Testis (tissue), 3 donors: ENCODE results near the gene HOXB3. TPM values are rescaled to one million over a fixed set of nuclear protein-coding genes. Genes with fewer than 3 reads are reported as not detected.

Experiments used
- DNase-seq: peaks from one replicate; pipeline ENCODE4 v3.0.0-alpha.2; 2019
- H3K27ac ChIP-seq, 2 donors: fragments of 200-600 bp; sonication (generic); one replicate each; pipeline ENCODE4 v1.5.1; 2019
- H3K27me3 ChIP-seq: fragments of 200-600 bp; sonication (generic); one replicate; pipeline ENCODE4 v1.5.1; 2019
- H3K36me3 ChIP-seq: fragments of 200-600 bp; sonication (generic); one replicate; pipeline ENCODE4 v1.5.1; 2017; ENCODE audit warnings: low read depth; ENCODE audit errors: missing control alignments
- H3K4me1 ChIP-seq: fragments of 200-600 bp; sonication (generic); one replicate; pipeline ENCODE4 v1.5.1; 2019
- H3K4me3 ChIP-seq, 2 donors: fragments of 200-600 bp; sonication (generic); one replicate each; pipeline ENCODE4 v1.5.1; 2017 to 2019
- H3K9me3 ChIP-seq: fragments of 200-600 bp; sonication (generic); one replicate; pipeline ENCODE4 v1.5.1; 2017
- POLR2A ChIP-seq: fragments of 450-650 bp; IDR thresholded peaks from one replicate; pipeline ENCODE4 v1.6.1; 2017; ENCODE audit warnings: antibody characterized with exemption, mild to moderate bottlenecking, moderate library complexity
- WGBS, 2 donors: methylation state at CpG; one replicate each; pipeline ENCODE4 v1.1.5; 2018; 5-methylcytosine and 5-hydroxymethylcytosine counted together
- intact Hi-C: fragments of 100-400 bp; cut with DNase I; formaldehyde crosslinking; loops from one replicate; pipeline ENCODE4 v1.15.1; 2023; ENCODE audit warnings: low total_unique reads
- polyA plus RNA-seq: library from polyadenylated mRNA; stranded (reverse); fragments of 350-450 nt; fragmentation: Illumina TruSeq; extraction: RNeasy Lipid Tissue Mini Kit (QIAGEN cat#74804); gene quantifications from one replicate; pipeline ENCODE4 v1.2.3, GENCODE V29; 2014; ENCODE audit warnings: low read depth, low replicate concordance; ENCODE audit not compliant: insufficient read depth
- total RNA-seq, 2 donors: library from RNA; depleted of rRNA; stranded (reverse); fragments of >200 nt; gene quantifications; one replicate each; pipeline ENCODE4 v1.2.3, GENCODE V29; 2016
- TF ChIP-seq, protein P1 (sequence below), 3 experiments: fragments of 450-650 bp in 2 of 3; fragments of 200-600 bp in 1 of 3; sonication (generic) in 1 of 3; IDR thresholded peaks; one replicate each; pipeline ENCODE4 v1.5.1; 2016 to 2019; ENCODE audit warnings: antibody characterized with exemption in 3 of 3, mild to moderate bottlenecking in 2 of 3, moderate library complexity in 1 of 3

Gene HOXB3
- total and polyA plus RNA-seq, 3 donors from 2014 or later = 9.2 to 11.4 (median 10.6) TPM

DNA sequence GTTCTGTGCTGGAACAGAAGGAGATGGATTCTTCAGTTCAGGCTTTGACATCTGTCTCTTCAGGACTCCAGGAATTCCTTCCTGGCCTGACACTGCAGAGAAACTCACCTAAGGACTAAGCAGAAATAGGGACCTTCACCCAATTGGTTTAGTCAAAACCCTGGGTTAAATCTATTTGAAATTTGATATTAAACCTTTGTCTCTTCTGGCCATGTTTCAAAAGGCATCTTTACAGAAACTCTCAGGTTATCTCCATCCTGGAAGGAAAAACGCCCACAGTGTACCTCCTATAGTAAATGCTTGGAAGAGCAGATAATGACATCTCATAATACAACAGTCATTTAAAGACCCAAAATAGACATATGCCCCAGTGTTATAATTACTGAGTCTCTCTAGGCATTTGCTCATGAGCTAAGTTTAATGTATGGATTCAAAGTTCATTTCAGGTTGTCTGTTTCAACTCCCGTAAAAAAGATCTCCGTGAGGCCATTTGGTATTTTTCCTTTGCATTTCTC, 6.3 kb downstream of the HOXB3 start:
- Histone ChIP-seq H3K4me1 (peaks cover 16% of the 10 kb centered on the region), H3K9me3 (no peaks in the 10 kb centered on the region), H3K4me3 (no peak overlapping the region), H3K27me3 (no peaks in the 10 kb centered on the region), H3K27ac (no peak overlapping the region), H3K36me3 (no peaks in the 10 kb centered on the region)
- intact Hi-C loops = no loop called here
- 67 to 69% methylated on average over 3 of the region's 3 CpGs for WGBS, 2 donors
- DNase-seq = no peak
- TF ChIP-seq POLR2A = no peak
- TF ChIP-seq, protein P1, sequence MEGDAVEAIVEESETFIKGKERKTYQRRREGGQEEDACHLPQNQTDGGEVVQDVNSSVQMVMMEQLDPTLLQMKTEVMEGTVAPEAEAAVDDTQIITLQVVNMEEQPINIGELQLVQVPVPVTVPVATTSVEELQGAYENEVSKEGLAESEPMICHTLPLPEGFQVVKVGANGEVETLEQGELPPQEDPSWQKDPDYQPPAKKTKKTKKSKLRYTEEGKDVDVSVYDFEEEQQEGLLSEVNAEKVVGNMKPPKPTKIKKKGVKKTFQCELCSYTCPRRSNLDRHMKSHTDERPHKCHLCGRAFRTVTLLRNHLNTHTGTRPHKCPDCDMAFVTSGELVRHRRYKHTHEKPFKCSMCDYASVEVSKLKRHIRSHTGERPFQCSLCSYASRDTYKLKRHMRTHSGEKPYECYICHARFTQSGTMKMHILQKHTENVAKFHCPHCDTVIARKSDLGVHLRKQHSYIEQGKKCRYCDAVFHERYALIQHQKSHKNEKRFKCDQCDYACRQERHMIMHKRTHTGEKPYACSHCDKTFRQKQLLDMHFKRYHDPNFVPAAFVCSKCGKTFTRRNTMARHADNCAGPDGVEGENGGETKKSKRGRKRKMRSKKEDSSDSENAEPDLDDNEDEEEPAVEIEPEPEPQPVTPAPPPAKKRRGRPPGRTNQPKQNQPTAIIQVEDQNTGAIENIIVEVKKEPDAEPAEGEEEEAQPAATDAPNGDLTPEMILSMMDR (IDR thresholded peaks at IDR 0.05) = no peak

DNA sequence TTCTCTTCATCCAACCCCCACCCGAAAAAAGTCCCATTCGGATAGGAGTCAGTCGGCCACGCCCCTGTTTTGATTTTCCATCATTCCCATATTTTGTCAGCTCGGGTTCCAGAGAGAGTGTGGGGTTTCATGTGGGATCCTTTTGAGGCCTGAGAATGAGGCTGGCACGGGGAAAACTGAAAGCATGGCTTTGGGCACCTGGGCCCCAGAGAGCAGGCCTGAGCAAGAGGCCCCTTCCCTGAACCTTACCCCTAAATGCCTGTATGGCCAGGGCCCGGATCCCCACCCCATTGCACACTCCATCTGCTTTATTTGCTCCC, 7.3 kb downstream of the HOXB3 start:
- TF ChIP-seq, protein P1 (IDR thresholded peaks at IDR 0.05) = no peak
- no peak for TF ChIP-seq POLR2A
- no peaks in the 10 kb centered on the region for H3K9me3 ChIP-seq
- H3K4me1 ChIP-seq = peaks cover 16% of the 10 kb centered on the region
- DNase-seq = no peak
- no peaks in the 10 kb centered on the region for H3K36me3 ChIP-seq
- no peaks in the 10 kb centered on the region for H3K27me3 ChIP-seq
- intact Hi-C loops = no loop called here
- H3K27ac ChIP-seq = no peak overlapping the region
- WGBS, 2 donors = 18 to 25% methylated on average over 7 of the region's 7 CpGs
- H3K4me3 ChIP-seq = peak overlapping the region; percentile 41 to 53

DNA sequence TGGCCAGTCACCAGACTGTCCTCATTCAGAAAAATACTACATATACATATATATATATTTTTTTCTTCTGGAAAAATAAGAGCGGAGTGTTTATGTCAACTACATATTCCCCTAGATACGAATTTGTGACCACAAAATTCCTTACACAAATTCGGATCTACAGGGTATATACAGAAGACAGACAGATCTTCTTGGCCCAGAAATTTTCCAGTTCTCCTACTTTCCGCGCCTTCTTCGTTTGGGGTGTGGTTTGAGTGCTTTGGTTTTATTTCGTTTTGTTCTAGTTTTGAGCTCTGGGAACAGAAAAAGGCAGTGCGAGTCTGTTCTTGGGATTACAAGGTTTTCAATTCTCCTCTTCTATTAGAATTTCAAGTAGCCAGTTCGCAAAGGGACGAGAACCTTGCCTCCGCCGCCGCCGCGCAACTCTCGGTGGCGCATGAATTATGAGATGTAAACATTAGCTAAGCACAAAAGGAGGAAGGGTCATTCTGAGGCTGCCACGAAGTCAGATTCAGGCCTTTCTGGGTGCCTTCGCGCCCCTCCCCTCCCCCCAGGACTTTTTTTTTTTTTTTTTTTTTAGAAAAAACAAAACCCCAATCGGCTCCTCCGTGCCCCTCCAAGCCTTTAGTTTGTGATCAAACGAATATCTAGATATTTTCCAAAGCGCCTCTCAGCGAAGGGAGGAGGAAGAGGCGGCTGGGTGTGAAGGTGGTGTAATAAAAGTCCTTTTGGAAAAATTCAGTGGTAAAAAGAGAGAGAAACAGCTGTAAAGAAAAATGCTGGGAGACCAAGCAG, 10.1 kb downstream of the HOXB3 start:
- H3K27me3 ChIP-seq = no peaks in the 10 kb centered on the region
- peak overlapping the region in 1 of 2 donors; percentile 43 for H3K4me3 ChIP-seq
- intact Hi-C loops = no loop called here
- 10 to 14% methylated on average over 26 of the region's 26 CpGs for WGBS, 2 donors
- no peaks in the 10 kb centered on the region for H3K36me3 ChIP-seq
- TF ChIP-seq, protein P1 (IDR thresholded peaks at IDR 0.05) = no peak
- TF ChIP-seq POLR2A = no peak
- no peak overlapping the region for H3K27ac ChIP-seq
- no peak for DNase-seq
- peaks cover 7% of the 10 kb centered on the region for H3K4me1 ChIP-seq
- H3K9me3 ChIP-seq = no peaks in the 10 kb centered on the region

DNA sequence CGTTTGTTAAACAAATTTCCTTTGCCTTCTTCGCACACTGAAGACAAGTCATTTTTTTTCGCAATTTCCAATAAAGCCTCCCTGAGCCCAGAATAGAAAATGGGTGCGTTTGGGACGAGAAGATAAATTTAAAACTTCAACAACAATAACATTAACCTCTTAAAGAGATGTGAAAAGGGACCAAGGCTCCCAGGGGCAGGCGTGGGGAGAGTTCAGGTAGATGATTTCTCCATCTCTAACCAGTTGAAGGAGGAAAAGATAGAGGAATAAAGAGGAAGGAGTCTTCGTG, 10.6 kb downstream of the HOXB3 start:
- Histone ChIP-seq H3K4me1 (peaks cover 6% of the 10 kb centered on the region), H3K27me3 (no peaks in the 10 kb centered on the region), H3K27ac (no peak overlapping the region), H3K4me3 (peak overlapping the region in 1 of 2 donors; percentile 43), H3K36me3 (no peaks in the 10 kb centered on the region), H3K9me3 (no peaks in the 10 kb centered on the region)
- TF ChIP-seq POLR2A = no peak
- TF ChIP-seq, protein P1 (IDR thresholded peaks at IDR 0.05) = no peak
- DNase-seq = no peak
- intact Hi-C loops = no loop called here
- 14 to 20% methylated on average over 7 of the region's 7 CpGs for WGBS, 2 donors
